Stimulated activated naive CD8-positive, alpha-beta T cell treated with anti-CD3 and anti-CD28 coated beads, Interleukin-15, amount 100 ng/mL, for 72 hours (primary cell): Measurements from ENCODE around the gene ZW10.
"Not testable (repeated sequence)": the region's sequence is repeated elsewhere in the genome, so short reads cannot be mapped to it uniquely, and the experiment has no call there.

Experiments
- ATAC-seq: fragments of 150-1000 bp; cut with Tn5 transposase; 2 replicates; pipeline ENCODE4 v1.10.0; 2021; ENCODE audit warnings: mild to moderate bottlenecking, moderate library complexity
- DNase-seq, 2 donors: peaks; one replicate each; pipeline ENCODE4 v3.0.0; 2021 to 2022
- H3K27ac Mint-ChIP-seq, 2 donors: one replicate each; pipeline ENCODE4 v1.8.0; 2022; ENCODE audit warnings: mild to moderate bottlenecking in 2 of 2, mixed read lengths in 2 of 2, moderate library complexity in 2 of 2
- H3K27me3 Mint-ChIP-seq: one replicate; pipeline ENCODE4 v1.8.0; 2022; ENCODE audit warnings: mixed read lengths
- H3K4me1 Mint-ChIP-seq: one replicate; pipeline ENCODE4 v1.8.0; 2022; ENCODE audit warnings: mild to moderate bottlenecking, mixed read lengths
- H3K4me3 Mint-ChIP-seq, 2 donors: one replicate each; pipeline ENCODE4 v1.8.0; 2022; ENCODE audit warnings: mild to moderate bottlenecking in 2 of 2, mixed read lengths in 2 of 2, moderate library complexity in 1 of 2
- H3K9me3 Mint-ChIP-seq, 2 donors: one replicate each; pipeline ENCODE4 v1.8.0; 2022; ENCODE audit warnings: mixed read lengths in 2 of 2

Gene ZW10

DNA sequence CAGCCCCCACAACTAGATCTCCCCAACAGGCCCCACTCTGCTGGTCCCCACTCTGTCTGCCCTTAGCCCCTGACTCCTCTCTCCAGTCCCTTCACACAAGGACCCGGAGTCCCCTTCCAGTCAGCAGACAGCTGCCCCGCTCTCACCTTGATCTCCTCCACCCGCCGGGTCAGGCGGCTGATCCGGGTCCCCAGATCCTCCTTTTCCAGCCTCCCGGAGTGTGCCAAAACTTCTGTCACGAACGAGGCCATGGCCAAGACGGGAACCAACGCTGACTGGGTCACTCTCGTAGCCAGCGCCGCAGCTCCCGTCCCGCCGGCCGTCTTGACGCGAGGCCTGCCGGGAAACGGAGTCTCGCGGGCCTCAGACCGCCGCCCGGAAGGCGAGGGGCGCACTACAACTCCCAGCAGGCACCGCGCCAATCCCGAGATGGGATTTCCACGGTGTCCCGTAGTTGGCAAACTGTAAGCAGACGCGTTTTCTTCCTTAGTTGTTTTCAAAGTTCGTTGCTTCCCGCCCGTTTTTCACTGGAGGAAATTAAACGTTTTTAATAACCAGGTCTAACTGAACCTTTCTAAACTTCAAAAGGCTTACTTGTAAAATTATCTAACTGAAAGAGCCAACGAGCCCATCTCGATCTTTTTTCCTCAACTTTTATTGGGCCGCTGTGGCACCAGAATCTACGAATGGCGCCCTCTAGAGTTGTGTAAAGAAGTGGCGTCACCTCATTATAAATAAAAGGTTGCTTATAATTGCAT lies at the start of gene ZW10:
TSS of gene ZW10 (minus strand) at position 277 of the 758 bp plus-strand sequence. CDS start at position 251, 26 bp downstream.
- Mint-ChIP-seq H3K4me1 (peaks cover 25% of the 10 kb centered on the region), H3K4me3 (peak within 1 kb of the TSS; percentile 86 to 100), H3K27ac (peak within 1 kb of the TSS; percentile 97 to 100), H3K27me3 (no peaks in the 10 kb centered on the region), H3K9me3 (no peaks in the 10 kb centered on the region)
- ATAC-seq = peak; percentile 98
- peak; percentile 89 to 94 for DNase-seq

GRCh38 chr11:113818426-113818825 lies 44.9 kb upstream of the ZW10 start:
- Mint-ChIP-seq H3K4me3 (no peak overlapping the region), H3K27me3 (no peaks in the 10 kb centered on the region), H3K9me3 (no peaks in the 10 kb centered on the region), H3K27ac (peak overlapping the region in 1 of 2 donors; percentile 6), H3K4me1 (no peaks in the 10 kb centered on the region)
- ATAC-seq = no peak
- no peak for DNase-seq

- DNase-seq = no peak
- ATAC-seq = no peak
- Mint-ChIP-seq H3K4me3 (no peak overlapping the region), H3K27ac (no peak overlapping the region), H3K27me3 (no peaks in the 10 kb centered on the region), H3K4me1 (no peaks in the 10 kb centered on the region), H3K9me3 (no peaks in the 10 kb centered on the region)
Measured at GRCh38 chr11:113817626-113818025, 44.1 kb upstream of the ZW10 start.

GRCh38 chr11:113817162-113817561 lies 43.7 kb upstream of the ZW10 start:
- no peak for ATAC-seq

GRCh38 chr11:113814181-113814580 lies 40.7 kb upstream of the ZW10 start:
- ATAC-seq = no peak
- DNase-seq = no peak
- H3K27me3 Mint-ChIP-seq = no peaks in the 10 kb centered on the region
- no peaks in the 10 kb centered on the region for H3K4me1 Mint-ChIP-seq
- H3K27ac Mint-ChIP-seq = no peak overlapping the region
- no peak overlapping the region for H3K4me3 Mint-ChIP-seq
- no peaks in the 10 kb centered on the region for H3K9me3 Mint-ChIP-seq

More at GRCh38 chr11:113817162-113817561, 43.7 kb upstream of the ZW10 start:
- Mint-ChIP-seq H3K4me3 (no peak overlapping the region), H3K27ac (no peak overlapping the region), H3K27me3 (no peaks in the 10 kb centered on the region), H3K4me1 (no peaks in the 10 kb centered on the region), H3K9me3 (no peaks in the 10 kb centered on the region)
- no peak for DNase-seq

DNA sequence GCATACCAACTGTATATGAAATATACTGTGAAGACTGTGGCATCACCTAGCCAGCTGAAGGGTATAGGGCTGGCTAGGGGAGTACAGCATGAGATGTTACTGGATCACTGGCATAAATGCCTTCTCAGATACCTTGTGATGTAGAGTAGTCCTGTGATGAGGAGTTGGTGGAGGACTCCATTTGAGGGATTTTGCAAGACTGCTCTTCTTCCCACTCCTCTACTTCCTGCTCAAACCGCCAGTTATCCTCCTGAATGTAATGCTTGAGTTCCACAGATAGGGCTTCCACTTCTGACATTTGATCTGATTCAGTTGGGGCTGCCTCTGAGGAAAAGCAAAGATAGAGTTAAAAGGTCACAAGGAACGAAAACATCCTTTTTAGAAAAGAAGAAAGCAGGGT lies 35.4 kb upstream of the ZW10 start:
- DNase-seq (no peak), ATAC-seq (no peak)
- H3K27ac Mint-ChIP-seq = no peak overlapping the region
- H3K4me1 Mint-ChIP-seq = no peaks in the 10 kb centered on the region
- no peak overlapping the region for H3K4me3 Mint-ChIP-seq
- no peaks in the 10 kb centered on the region for H3K9me3 Mint-ChIP-seq
- H3K27me3 Mint-ChIP-seq = no peaks in the 10 kb centered on the region

- Mint-ChIP-seq H3K9me3 (no peaks in the 10 kb centered on the region), H3K4me3 (no peak overlapping the region), H3K4me1 (no peaks in the 10 kb centered on the region), H3K27ac (no peak overlapping the region), H3K27me3 (no peaks in the 10 kb centered on the region)
- DNase-seq (no peak), ATAC-seq (no peak)
Measured at GRCh38 chr11:113806406-113806805, 32.9 kb upstream of the ZW10 start.

GRCh38 chr11:113805640-113806039 lies 32.1 kb upstream of the ZW10 start:
- DNase-seq (no peak), ATAC-seq (no peak)
- Mint-ChIP-seq H3K9me3 (no peaks in the 10 kb centered on the region), H3K4me3 (no peak overlapping the region), H3K27ac (no peak overlapping the region), H3K27me3 (no peaks in the 10 kb centered on the region), H3K4me1 (no peaks in the 10 kb centered on the region)

- DNase-seq (no peak), ATAC-seq (no peak)
- H3K27ac Mint-ChIP-seq = no peak overlapping the region
- H3K27me3 Mint-ChIP-seq = no peaks in the 10 kb centered on the region
- no peaks in the 10 kb centered on the region for H3K9me3 Mint-ChIP-seq
- no peaks in the 10 kb centered on the region for H3K4me1 Mint-ChIP-seq
- no peak overlapping the region for H3K4me3 Mint-ChIP-seq
Measured at GRCh38 chr11:113802621-113803020, 29.1 kb upstream of the ZW10 start.

DNA sequence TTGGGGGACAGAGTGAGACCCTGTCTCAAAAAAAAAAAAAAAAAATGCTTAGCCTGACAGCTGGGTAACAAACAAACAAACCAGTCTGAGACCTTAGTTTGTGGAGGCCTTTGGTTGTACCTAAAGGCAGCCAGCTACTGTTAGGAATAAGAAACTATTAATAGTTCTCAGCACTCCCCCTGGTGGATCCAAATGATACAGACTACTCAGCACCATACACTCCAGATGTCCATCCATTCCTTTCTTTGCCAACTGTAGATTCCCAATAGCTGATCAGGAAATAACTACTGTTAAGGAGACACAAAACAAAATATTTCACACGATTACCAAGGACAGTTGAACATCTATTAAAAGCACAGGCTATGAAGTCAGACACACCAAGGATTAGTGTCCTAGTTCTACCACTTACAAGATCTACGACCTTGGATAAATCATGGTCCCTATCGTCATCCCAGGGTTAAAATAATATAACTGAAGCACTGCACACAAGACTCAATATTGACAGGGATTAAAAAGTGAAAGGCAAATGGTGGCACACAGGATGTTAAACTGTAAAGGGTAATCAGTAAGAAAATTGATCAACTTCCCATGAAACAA lies 23.3 kb upstream of the ZW10 start:
- Mint-ChIP-seq H3K9me3 (no peaks in the 10 kb centered on the region), H3K27ac (no peak overlapping the region), H3K4me3 (no peak overlapping the region), H3K4me1 (no peaks in the 10 kb centered on the region), H3K27me3 (no peaks in the 10 kb centered on the region)
- ATAC-seq = peak; percentile 74
- no peak for DNase-seq

DNA sequence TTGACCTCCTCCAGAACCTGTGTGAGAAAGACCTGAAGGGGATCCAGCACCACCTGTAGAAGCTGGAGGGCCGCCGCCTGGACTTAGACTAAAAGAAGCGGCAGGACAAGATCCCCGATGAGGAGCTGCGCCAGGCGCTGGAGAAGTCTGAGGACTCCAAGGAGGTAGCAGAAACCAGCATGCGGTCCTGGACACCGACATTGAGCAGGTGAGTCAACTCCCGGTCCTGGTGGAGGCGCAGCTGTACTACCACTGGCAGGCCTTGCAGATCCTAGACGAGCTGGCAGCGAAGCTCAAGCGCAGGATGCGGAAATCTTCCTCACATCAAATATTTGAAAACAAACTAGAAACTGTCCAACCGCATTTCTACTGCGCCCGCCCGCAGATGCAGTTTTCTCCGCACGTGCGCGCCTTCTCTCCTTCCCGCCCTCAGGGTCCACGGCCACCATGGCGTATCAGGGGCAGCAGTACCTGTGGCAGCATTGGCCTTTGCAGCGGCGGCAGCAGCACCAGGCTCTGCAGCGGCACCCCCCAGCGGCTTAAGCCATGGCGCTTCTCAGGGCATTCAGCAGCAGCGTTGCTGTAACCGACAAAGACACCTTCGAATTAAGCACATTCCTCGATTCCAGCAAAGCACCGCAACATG lies 16.3 kb upstream of the ZW10 start:
- Mint-ChIP-seq H3K9me3 (no peaks in the 10 kb centered on the region), H3K27me3 (peaks cover 17% of the 10 kb centered on the region), H3K4me1 (no peaks in the 10 kb centered on the region), H3K27ac (no peak overlapping the region), H3K4me3 (no peak overlapping the region)
- no peak for DNase-seq
- ATAC-seq = no peak

DNA sequence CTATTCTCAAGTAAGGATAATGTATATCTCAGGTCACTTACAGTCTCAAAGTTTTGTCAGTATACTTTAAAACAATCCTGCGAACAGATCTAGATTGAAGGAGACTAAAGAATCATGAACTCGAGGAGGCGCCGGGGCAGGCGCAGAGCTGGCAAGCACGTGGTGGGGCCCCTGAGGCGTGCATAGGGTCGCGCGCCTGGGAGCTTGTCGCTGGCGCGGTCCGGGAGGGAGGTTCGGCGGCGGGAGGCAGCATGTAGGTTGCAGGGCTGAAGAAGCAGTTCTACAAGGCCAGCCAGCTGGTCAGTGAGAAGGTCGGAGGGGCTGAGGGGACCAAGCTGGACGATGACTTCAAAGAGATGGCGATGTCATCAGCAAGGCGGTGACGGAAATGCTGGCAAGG lies 15.5 kb upstream of the ZW10 start:
- peaks cover 22% of the 10 kb centered on the region for H3K27me3 Mint-ChIP-seq
- H3K27ac Mint-ChIP-seq, H3K4me1 Mint-ChIP-seq, H3K4me3 Mint-ChIP-seq, DNase-seq, ATAC-seq, H3K9me3 Mint-ChIP-seq: not testable (repeated sequence)

DNA sequence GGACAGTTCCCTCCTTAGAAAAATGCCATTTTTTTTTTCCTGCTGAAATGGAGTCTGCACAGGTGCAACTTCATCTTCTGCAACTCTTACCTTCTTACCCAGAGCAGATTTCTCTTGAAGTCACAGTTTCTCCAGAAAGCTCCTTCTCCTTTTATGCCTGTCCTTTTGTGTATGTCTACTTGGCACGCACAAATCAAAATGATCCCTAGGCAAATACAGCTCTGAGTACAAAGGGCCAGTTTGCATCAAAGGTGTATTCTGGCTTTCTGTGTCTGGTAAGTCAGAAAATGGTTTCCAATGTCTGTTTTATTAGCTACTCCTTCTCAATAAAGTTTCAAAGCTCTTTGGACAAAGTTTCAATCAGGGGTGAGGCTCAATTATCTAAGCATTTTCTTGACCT lies 8.6 kb upstream of the ZW10 start:
- H3K27ac Mint-ChIP-seq = no peak overlapping the region
- no peak for DNase-seq
- H3K4me1 Mint-ChIP-seq = no peaks in the 10 kb centered on the region
- no peak for ATAC-seq
- no peaks in the 10 kb centered on the region for H3K9me3 Mint-ChIP-seq
- H3K4me3 Mint-ChIP-seq = no peak overlapping the region
- H3K27me3 Mint-ChIP-seq = peaks cover 19% of the 10 kb centered on the region

DNA sequence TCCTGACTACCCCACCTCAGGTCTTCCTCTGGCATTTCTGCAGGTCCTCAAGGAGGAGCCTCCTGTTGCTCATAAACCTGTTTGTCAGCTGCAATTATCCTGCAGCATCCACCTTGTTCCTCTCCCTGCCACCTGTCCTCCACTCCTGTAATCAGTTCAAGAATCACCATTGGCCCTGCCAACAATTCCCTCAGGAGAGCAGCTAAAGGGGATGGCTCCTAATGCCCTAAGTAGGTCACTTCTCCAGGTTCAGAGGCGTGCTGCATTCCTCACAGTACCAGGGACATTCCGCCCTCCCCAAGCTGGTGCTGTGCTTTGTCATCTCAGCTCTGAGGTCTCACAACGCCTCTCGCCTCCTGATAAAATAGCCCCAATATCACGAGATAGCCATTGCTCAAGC lies 8.2 kb upstream of the ZW10 start:
- no peak overlapping the region for H3K4me3 Mint-ChIP-seq
- H3K9me3 Mint-ChIP-seq = no peaks in the 10 kb centered on the region
- no peak for ATAC-seq
- H3K27me3 Mint-ChIP-seq = peaks cover 16% of the 10 kb centered on the region
- H3K4me1 Mint-ChIP-seq = no peaks in the 10 kb centered on the region
- no peak for DNase-seq
- H3K27ac Mint-ChIP-seq = no peak overlapping the region

DNA sequence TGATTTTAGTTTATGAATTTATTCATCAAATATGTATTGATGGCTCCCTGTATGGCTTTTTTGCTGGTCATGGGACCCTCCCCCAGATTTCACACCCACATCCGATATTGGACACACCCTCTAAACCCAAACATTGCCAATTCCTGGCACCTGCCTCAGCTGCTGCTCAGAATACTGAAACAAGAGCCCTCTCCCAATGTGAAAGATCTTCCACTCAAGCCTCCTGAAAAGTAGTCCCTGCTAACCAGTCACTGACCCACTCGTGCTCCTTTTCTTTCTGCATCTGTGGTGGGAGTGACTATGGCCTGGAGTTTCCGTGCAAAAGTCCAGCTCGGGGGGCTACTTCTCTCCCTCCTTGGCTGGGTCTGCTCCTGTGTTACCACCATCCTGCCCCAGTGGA lies 6.0 kb upstream of the ZW10 start, which contains the start of gene CLDN25:
TSS of gene CLDN25 (plus strand) at position 301 of the 400 bp plus-strand sequence. CDS start at position 301, 0 bp downstream.
- Mint-ChIP-seq H3K4me1 (peaks cover 2% of the 10 kb centered on the region), H3K27ac (no peak within 1 kb of the TSS), H3K9me3 (no peaks in the 10 kb centered on the region), H3K27me3 (peaks cover 12% of the 10 kb centered on the region), H3K4me3 (no peak within 1 kb of the TSS)
- DNase-seq (no peak), ATAC-seq (no peak)
